ENCODE measurements around the gene NCK2.

GRCh38 chr2:105919826-105920225, 175.1 kb downstream of the NCK2 start:
- TF ChIP-seq POLR2A (IDR thresholded peaks at IDR 0.05; ENCODE audit: low read depth, low read length) (no peak), SPI1 (IDR thresholded peaks at IDR 0.05; ENCODE audit: low read depth, low read length) (no peak), POLR2AphosphoS5 (IDR thresholded peaks at IDR 0.05; ENCODE audit: low read depth, low read length) (no peak), TAF1 (IDR thresholded peaks at IDR 0.05; ENCODE audit: low read depth, low read length) (no peak), PAX5 (IDR thresholded peaks at IDR 0.05; ENCODE audit: insufficient read depth, low read length, severe bottlenecking) (no peak), POU2F2 (IDR thresholded peaks at IDR 0.05; ENCODE audit: low read depth, low read length) (no peak)

Measured in GM12891 (cell line).